GM21825 (cell line): ENCODE measurements around the gene CBX2.
A peak's percentile ranks its signal among the peaks of the same experiment; 100 is the strongest.

Source experiments
- ATAC-seq: cut with Tn5 transposase; IDR thresholded peaks from one replicate; pipeline ENCODE4 v1.9.1; 2021; ENCODE audit warnings: mild to moderate bottlenecking, moderate library complexity; ENCODE audit not compliant: unreplicated experiment

Gene CBX2

GRCh38 chr17:79786930-79787643 lies 9.1 kb downstream of the CBX2 start:
- ATAC-seq: no peak

- ATAC-seq: no peak
These were observed 10.5 kb downstream of the CBX2 start for GRCh38 chr17:79788455-79788854.

- ATAC-seq: no peak
These were observed 11.3 kb downstream of the CBX2 start for GRCh38 chr17:79788989-79789942.

- no peak for ATAC-seq
These were observed 12.2 kb downstream of the CBX2 start for GRCh38 chr17:79789943-79790804.

- no peak for ATAC-seq
These were observed 13.1 kb downstream of the CBX2 start for GRCh38 chr17:79790805-79791734.

GRCh38 chr17:79791735-79792161 lies 13.8 kb downstream of the CBX2 start:
- ATAC-seq: no peak

GRCh38 chr17:79792341-79792871 lies 14.5 kb downstream of the CBX2 start:
- no peak for ATAC-seq

GRCh38 chr17:79792984-79793923 lies 15.3 kb downstream of the CBX2 start:
- ATAC-seq: no peak

GRCh38 chr17:79793924-79794304 lies 16.0 kb downstream of the CBX2 start:
- ATAC-seq: no peak

GRCh38 chr17:79794659-79795511 lies 16.9 kb downstream of the CBX2 start:
- no peak for ATAC-seq

- no peak for ATAC-seq
These were observed 18.0 kb downstream of the CBX2 start for GRCh38 chr17:79795795-79796443.

- no peak for ATAC-seq
These were observed 18.5 kb downstream of the CBX2 start for GRCh38 chr17:79796444-79796762.

- ATAC-seq: peak; percentile 83
These were observed 19.0 kb downstream of the CBX2 start, which contains the start of gene CBX8 for GRCh38 chr17:79796763-79797491. CBX8 (minus strand) TSS chr17:79797077; CDS start chr17:79796998, 79 bp downstream.

GRCh38 chr17:79797492-79798298 lies 19.7 kb downstream of the CBX2 start:
- peak; percentile 12 for ATAC-seq

- ATAC-seq: no peak
These were observed 20.6 kb downstream of the CBX2 start for GRCh38 chr17:79798299-79799173.
